ENCODE data around the gene KLHL29.

DNA sequence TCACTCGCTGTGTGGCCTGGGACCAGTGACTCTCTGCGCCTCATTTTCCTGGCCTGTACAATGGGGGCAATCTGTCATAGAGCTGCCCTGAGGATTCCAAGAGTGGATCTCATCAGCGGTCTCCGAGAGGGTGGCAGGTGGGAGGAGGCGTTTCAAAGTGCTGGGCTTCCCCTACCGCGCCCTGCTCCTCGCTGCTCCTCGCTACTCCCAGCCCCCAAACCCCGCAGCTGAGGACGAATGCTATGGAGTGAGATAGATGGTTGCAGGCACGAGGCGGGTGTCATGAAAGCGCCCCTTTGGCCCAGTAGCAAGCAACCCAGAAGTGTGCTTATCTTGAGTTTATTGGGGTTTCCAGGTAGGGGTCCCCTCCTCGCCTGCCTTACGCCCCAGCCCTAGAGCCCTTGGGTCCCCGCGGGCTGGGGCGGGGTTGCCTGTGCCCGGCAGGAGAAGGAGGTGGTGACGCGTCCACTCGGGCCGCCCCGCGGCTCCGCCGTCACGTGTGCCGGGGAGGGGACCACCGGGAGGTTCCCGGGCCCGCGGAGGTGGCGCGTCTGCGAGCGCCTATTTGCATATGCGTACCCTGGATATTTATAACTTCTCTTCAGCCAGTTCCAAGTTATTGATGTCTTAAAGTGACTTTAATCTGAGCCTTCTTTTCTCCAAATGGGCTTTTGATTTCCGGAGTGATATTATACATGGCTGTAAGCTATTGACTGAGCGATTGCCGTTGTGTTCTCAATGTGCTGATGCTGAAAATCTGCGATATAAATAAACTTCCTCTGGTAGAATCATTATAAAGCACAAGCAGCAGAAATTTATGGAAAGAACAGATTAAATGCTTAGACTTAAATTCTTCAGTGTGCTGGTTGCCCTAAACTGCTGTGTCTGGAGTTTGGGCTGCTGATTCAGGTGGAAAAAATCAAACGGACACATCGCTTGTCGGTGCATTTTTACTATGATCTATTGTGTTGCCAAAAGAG is 278.3 kb downstream of the KLHL29 start:
- TF ChIP-seq POLR2A (IDR thresholded peaks at IDR 0.05) (no peak), EP300 (IDR thresholded peaks at IDR 0.05) (peak; percentile 10 to 34)

Measured in tibial nerve (tissue), 3 donors.